PC-3 (cell line): ENCODE data around the gene LHFPL2. TPM values are rescaled to one million over a fixed set of nuclear protein-coding genes. Genes with fewer than 3 reads are reported as not detected.

Source experiments
- ATAC-seq: fragments of 200-7000 bp; cut with Tn5 transposase; 2 replicates; pipeline ENCODE4 v1.9.1; 2020; ENCODE audit warnings: mild to moderate bottlenecking, moderate library complexity
- BruUV-seq: library from RNA; stranded (reverse); fragments of 400-500 nt; replicated peaks from 2 replicates; lab custom pipeline; 2021; lab: Mats Ljungman, UMichigan
- CTCF ChIA-PET: fragments of 300-600 bp; sonication (Branson Sonifier 250); formaldehyde crosslinking; loops from one replicate; lab custom pipeline; 2022; ENCODE audit warnings: antibody characterized with exemption; lab: Charles Lee
- POLR2A ChIA-PET: fragments of 300-600 bp; sonication (Branson Sonifier 250); formaldehyde crosslinking; loops from one replicate; lab custom pipeline; 2022; ENCODE audit warnings: antibody characterized with exemption; ENCODE audit not compliant: unreplicated experiment; lab: Charles Lee
- DNase-seq: peaks from one replicate; pipeline ENCODE4 v3.0.0-alpha.2; 2015
- H2AFZ ChIP-seq: fragments of 300-600 bp; sonication (generic); 2 replicates; pipeline ENCODE4 v1.6.0; 2016; ENCODE audit warnings: antibody characterized with exemption, low read length
- H3F3A ChIP-seq: fragments of 300-600 bp; sonication (generic); one replicate; pipeline ENCODE4 v1.6.0; 2017; ENCODE audit warnings: antibody characterized with exemption, low read length, control low read depth, mild to moderate bottlenecking; ENCODE audit not compliant: unreplicated experiment
- H3K27ac ChIP-seq: fragments of 300-600 bp; sonication (generic); 2 replicates; pipeline ENCODE4 v1.5.1; 2016; ENCODE audit warnings: mild to moderate bottlenecking, low read length
- H3K27me3 ChIP-seq: fragments of 300-600 bp; sonication (generic); 2 replicates; pipeline ENCODE4 v1.6.1; 2016; ENCODE audit warnings: low read length, mixed read lengths
- H3K36me3 ChIP-seq: fragments of 300-600 bp; sonication (generic); 2 replicates; pipeline ENCODE4 v1.6.1; 2016; ENCODE audit warnings: low read depth, mixed run types, low read length, mixed read lengths
- H3K4me1 ChIP-seq: fragments of 300-600 bp; sonication (generic); 2 replicates; pipeline ENCODE4 v1.5.1; 2016; ENCODE audit warnings: low read length; ENCODE audit not compliant: insufficient read depth
- H3K4me2 ChIP-seq: fragments of 300-600 bp; sonication (generic); 2 replicates; pipeline ENCODE4 v1.6.0; 2016; ENCODE audit warnings: low read length
- H3K4me3 ChIP-seq: fragments of 300-600 bp; sonication (generic); 2 replicates; pipeline ENCODE4 v1.5.1; 2016; ENCODE audit warnings: mild to moderate bottlenecking, low read length, mixed read lengths
- H3K79me2 ChIP-seq: fragments of 300-600 bp; sonication (generic); 2 replicates; pipeline ENCODE4 v1.6.1; 2017; ENCODE audit warnings: low read length, mixed read lengths
- H3K9ac ChIP-seq: fragments of 300-600 bp; sonication (generic); 2 replicates; pipeline ENCODE4 v1.6.0; 2016; ENCODE audit warnings: mild to moderate bottlenecking, low read length
- H3K9me2 ChIP-seq: fragments of 300-600 bp; sonication (generic); replicated peaks from 2 replicates; pipeline ENCODE4 v1.6.1; 2016; ENCODE audit warnings: mixed run types, low read length, mixed read lengths
- H3K9me3 ChIP-seq: fragments of 300-600 bp; sonication (generic); 2 replicates; pipeline ENCODE4 v1.6.1; 2016; ENCODE audit warnings: low read length, mixed read lengths
- H4K20me1 ChIP-seq: fragments of 300-600 bp; sonication (generic); 2 replicates; pipeline ENCODE4 v1.6.1; 2016; ENCODE audit warnings: low read length, mixed read lengths
- EZH2 ChIP-seq: fragments of 300-600 bp; sonication (generic); IDR thresholded peaks from one replicate; pipeline ENCODE4 v1.6.1; 2017; ENCODE audit warnings: antibody characterized with exemption, mild to moderate bottlenecking, low read length; ENCODE audit not compliant: unreplicated experiment
- EZH2phosphoT487 ChIP-seq: fragments of 300-600 bp; sonication (generic); IDR thresholded peaks from 2 replicates; pipeline ENCODE4 v1.6.1; 2018; ENCODE audit warnings: mild to moderate bottlenecking, antibody characterized with exemption, low read length, borderline replicate concordance
- intact Hi-C: fragments of 100-400 bp; cut with micrococcal nuclease; formaldehyde crosslinking; loops from 2 replicates; pipeline ENCODE4 v1.9.0; 2023
- total RNA-seq: library from RNA; depleted of rRNA; stranded (reverse); fragments of >200 nt; gene quantifications from 2 replicates; pipeline ENCODE4 v1.2.3, GENCODE V29; 2014
- TF ChIP-seq, protein P1 (sequence below): fragments of 300-600 bp; sonication (generic); conservative IDR thresholded peaks from 2 replicates; pipeline ENCODE4 v1.5.1; 2017; ENCODE audit warnings: antibody characterized with exemption, low read depth, mild to moderate bottlenecking, low read length

LHFPL2 gene
- total RNA-seq, 1 experiment from 2014 or later: 21.7 TPM

DNA sequence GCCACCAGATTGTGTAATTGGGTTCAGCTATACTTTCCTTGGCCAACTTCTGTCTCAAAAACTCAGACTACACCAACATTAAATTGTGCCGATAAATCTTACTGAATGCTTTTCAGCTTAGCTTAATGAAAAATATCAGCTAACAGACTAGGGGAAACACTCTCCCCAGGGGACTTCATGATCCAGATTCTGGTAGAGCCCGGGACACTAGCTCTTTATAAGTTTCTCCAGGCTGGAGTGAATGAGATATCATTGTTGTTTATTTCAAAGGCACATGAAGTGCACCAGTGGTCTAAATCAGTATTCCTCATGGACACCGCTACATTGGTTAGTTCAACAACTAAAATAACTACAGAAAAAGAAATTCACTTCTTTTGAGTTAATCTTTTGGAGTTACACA, 10.5 kb upstream of the LHFPL2 start:
- Histone ChIP-seq H2AFZ (no peak overlapping the region), H3K9me3 (no peaks in the 10 kb centered on the region), H3K27me3 (no peaks in the 10 kb centered on the region), H4K20me1 (no peaks in the 10 kb centered on the region), H3K9me2 (no peaks in the 10 kb centered on the region), H3K4me2 (no peak overlapping the region), H3K9ac (no peak overlapping the region), H3K4me1 (no peaks in the 10 kb centered on the region), H3K36me3 (no peaks in the 10 kb centered on the region), H3K4me3 (no peak overlapping the region), H3K27ac (no peak overlapping the region), H3K79me2 (no peaks in the 10 kb centered on the region), H3F3A (no peaks in the 10 kb centered on the region)
- no TSS peak for BruUV-seq
- TF ChIP-seq, protein P1, sequence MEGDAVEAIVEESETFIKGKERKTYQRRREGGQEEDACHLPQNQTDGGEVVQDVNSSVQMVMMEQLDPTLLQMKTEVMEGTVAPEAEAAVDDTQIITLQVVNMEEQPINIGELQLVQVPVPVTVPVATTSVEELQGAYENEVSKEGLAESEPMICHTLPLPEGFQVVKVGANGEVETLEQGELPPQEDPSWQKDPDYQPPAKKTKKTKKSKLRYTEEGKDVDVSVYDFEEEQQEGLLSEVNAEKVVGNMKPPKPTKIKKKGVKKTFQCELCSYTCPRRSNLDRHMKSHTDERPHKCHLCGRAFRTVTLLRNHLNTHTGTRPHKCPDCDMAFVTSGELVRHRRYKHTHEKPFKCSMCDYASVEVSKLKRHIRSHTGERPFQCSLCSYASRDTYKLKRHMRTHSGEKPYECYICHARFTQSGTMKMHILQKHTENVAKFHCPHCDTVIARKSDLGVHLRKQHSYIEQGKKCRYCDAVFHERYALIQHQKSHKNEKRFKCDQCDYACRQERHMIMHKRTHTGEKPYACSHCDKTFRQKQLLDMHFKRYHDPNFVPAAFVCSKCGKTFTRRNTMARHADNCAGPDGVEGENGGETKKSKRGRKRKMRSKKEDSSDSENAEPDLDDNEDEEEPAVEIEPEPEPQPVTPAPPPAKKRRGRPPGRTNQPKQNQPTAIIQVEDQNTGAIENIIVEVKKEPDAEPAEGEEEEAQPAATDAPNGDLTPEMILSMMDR: no peak
- TF ChIP-seq EZH2 (no peak), EZH2phosphoT487 (no peak)
- no peak for DNase-seq
- CTCF ChIA-PET: no interaction called here
- POLR2A ChIA-PET: no interaction called here
- no peak for ATAC-seq
- intact Hi-C loops: no loop called here

DNA sequence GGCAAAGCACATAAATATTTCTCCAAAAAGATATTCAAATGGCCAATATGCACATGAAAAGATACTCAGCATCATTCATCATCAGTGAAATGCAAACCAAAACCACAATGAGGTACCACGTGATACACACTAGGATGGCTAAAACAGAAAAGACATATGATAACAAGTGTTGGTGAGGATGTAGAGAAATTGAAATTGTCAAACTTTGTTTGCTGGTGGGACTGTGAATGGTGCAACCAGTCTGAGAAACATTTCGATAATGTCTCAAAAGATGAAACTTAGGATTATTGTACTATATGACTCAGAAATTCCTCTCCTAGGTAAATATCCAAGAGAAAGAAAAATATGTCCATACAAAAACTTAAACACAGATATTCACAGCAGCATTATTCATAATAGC, 8.6 kb upstream of the LHFPL2 start:
- no peaks in the 10 kb centered on the region for H3K9me2 ChIP-seq
- intact Hi-C loops: no loop called here
- H3K27me3 ChIP-seq: no peaks in the 10 kb centered on the region
- H3K4me1 ChIP-seq: 0 out of 2 replicates have a peak, but pooled peaks cover 4% of the 10 kb centered on the region
- no peaks in the 10 kb centered on the region for H3K79me2 ChIP-seq
- H3K4me2 ChIP-seq: no peak overlapping the region
- no peak overlapping the region for H3K4me3 ChIP-seq
- H3K27ac ChIP-seq: no peak overlapping the region
- CTCF ChIA-PET: no interaction called here
- H3K9me3 ChIP-seq: no peaks in the 10 kb centered on the region
- no peaks in the 10 kb centered on the region for H4K20me1 ChIP-seq
- no peaks in the 10 kb centered on the region for H3F3A ChIP-seq
- H3K36me3 ChIP-seq: no peaks in the 10 kb centered on the region
- DNase-seq (no peak), ATAC-seq (no peak)
- no peak overlapping the region for H3K9ac ChIP-seq
- POLR2A ChIA-PET: no interaction called here
- no TSS peak for BruUV-seq
- TF ChIP-seq EZH2: no peak
- TF ChIP-seq, protein P1: no peak
- TF ChIP-seq EZH2phosphoT487: no peak
- no peak overlapping the region for H2AFZ ChIP-seq

DNA sequence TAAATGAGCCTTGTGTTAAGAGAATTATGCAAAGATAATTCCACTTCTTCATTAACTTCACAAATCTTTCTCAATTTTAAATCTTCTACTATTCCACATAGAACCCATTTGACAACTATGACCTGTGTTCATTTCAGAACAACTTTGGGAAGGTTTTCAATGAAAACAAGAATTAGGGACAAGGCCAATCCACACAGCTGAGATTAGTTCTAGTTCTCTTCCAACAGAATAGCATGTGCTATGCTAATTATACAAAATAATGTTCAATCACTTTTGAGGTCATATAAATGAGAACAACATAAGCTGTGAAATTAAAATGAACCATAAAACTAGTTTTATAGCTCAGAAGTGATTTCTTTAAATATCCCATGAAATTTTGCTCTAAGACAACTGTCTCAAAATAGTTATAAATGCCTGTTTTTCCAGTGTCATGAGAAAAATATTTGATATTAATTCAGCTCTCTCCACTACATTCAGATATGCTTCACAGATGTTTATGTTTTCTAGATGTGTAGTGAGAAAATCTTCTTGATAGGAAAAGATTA, 7.2 kb upstream of the LHFPL2 start:
- Histone ChIP-seq H3K4me2 (no peak overlapping the region), H4K20me1 (no peaks in the 10 kb centered on the region), H3K27ac (no peak overlapping the region), H2AFZ (no peak overlapping the region), H3K9ac (no peak overlapping the region), H3K79me2 (no peaks in the 10 kb centered on the region), H3K9me3 (no peaks in the 10 kb centered on the region), H3K9me2 (no peaks in the 10 kb centered on the region), H3K36me3 (no peaks in the 10 kb centered on the region), H3K4me3 (no peak overlapping the region), H3K27me3 (no peaks in the 10 kb centered on the region), H3K4me1 (0 out of 2 replicates have a peak, but pooled peaks cover 4% of the 10 kb centered on the region), H3F3A (no peaks in the 10 kb centered on the region)
- POLR2A ChIA-PET: no interaction called here
- CTCF ChIA-PET: no interaction called here
- ATAC-seq (no peak), DNase-seq (no peak)
- TF ChIP-seq EZH2 (no peak), EZH2phosphoT487 (no peak)
- TF ChIP-seq, protein P1: no peak
- BruUV-seq: no TSS peak
- intact Hi-C loops: no loop called here
